K562 (cell line): ENCODE results near the gene DGAT2. TPM values are rescaled to one million over a fixed set of nuclear protein-coding genes. Genes with fewer than 3 reads are reported as not detected.

Experiments
- ARID4B ChIP-seq: sonication (generic); formaldehyde crosslinking; IDR thresholded peaks from 2 replicates; pipeline ENCODE4 v1.8.0; 2022; ENCODE audit warnings: mild to moderate bottlenecking, missing genetic modification reagents
- ARNT ChIP-seq, 2 experiments: fragments of 450-650 bp; IDR thresholded peaks; 2 replicates each; pipeline ENCODE4 v1.6.1; 2016; ENCODE audit warnings: mild to moderate bottlenecking in 1 of 2
- BRD9 ChIP-seq: fragments of 450-650 bp; IDR thresholded peaks from 2 replicates; pipeline ENCODE4 v1.6.1; 2018; ENCODE audit warnings: low read depth; ENCODE audit not compliant: partially characterized antibody
- CBFA2T2 ChIP-seq: fragments of 450-650 bp; conservative IDR thresholded peaks from 2 replicates; pipeline ENCODE4 v1.6.1; 2017; ENCODE audit warnings: mild to moderate bottlenecking
- GATAD2A ChIP-seq: fragments of 450-650 bp; IDR thresholded peaks from 2 replicates; pipeline ENCODE4 v1.6.1; 2017
- HCFC1 ChIP-seq: IDR thresholded peaks from 2 replicates; pipeline ENCODE4 v1.6.1; 2012; ENCODE audit warnings: low read depth, low read length, improper control_type of control experiment
- JUNB ChIP-seq: fragments of 450-650 bp; formaldehyde crosslinking; conservative IDR thresholded peaks from 2 replicates; pipeline ENCODE4 v1.4.0; 2020; ENCODE audit warnings: mild to moderate bottlenecking
- KLF13 ChIP-seq: fragments of 450-650 bp; IDR thresholded peaks from 2 replicates; pipeline ENCODE4 v1.6.1; 2016; ENCODE audit warnings: missing genetic modification characterization, low read depth, mild to moderate bottlenecking, missing compliant biosample characterization, moderate library complexity, borderline replicate concordance
- MAFG ChIP-seq: fragments of 450-650 bp; conservative IDR thresholded peaks from 2 replicates; pipeline ENCODE4 v1.6.1; 2016; ENCODE audit warnings: missing genetic modification characterization, missing compliant biosample characterization
- NELFE ChIP-seq: IDR thresholded peaks from 2 replicates; pipeline ENCODE4 v1.6.1; 2011; ENCODE audit warnings: mild to moderate bottlenecking; ENCODE audit not compliant: insufficient read depth, insufficient read length
- NRF1 ChIP-seq, 2 experiments: fragments of 450-650 bp; IDR thresholded peaks in 1 of 2; conservative IDR thresholded peaks in 1 of 2; 2 replicates each; pipeline ENCODE4 v1.6.1; 2014; ENCODE audit warnings: mild to moderate bottlenecking in 2 of 2
- POLR2AphosphoS2 ChIP-seq: IDR thresholded peaks from 2 replicates; pipeline ENCODE4 v1.6.1; 2012; ENCODE audit warnings: low read length, improper control_type of control experiment
- RNF2 ChIP-seq: sonication (generic); IDR thresholded peaks from 2 replicates; pipeline ENCODE4 v1.6.1; 2016
- TCF7 ChIP-seq: sonication (generic); IDR thresholded peaks from 2 replicates; pipeline ENCODE4 v1.6.1; 2016; ENCODE audit warnings: antibody characterized with exemption, borderline replicate concordance
- ZEB2 ChIP-seq: fragments of 450-650 bp; IDR thresholded peaks from 2 replicates; pipeline ENCODE4 v1.6.1; 2016
- ZFP30 ChIP-seq: fragments of 250-450 bp; sonication (Bioruptor Pico); IDR thresholded peaks from 2 replicates; pipeline ENCODE4 v1.8.0; 2022; ENCODE audit warnings: moderate library complexity, mild to moderate bottlenecking, inconsistent platforms, borderline replicate concordance
- ZHX1 ChIP-seq: fragments of 150-350 bp; conservative IDR thresholded peaks from 2 replicates; pipeline ENCODE4 v1.6.1; 2014; ENCODE audit warnings: low read length
- ZNF140 ChIP-seq: fragments of 250-450 bp; sonication (Bioruptor Pico); IDR thresholded peaks from 2 replicates; pipeline ENCODE4 v1.8.0; 2021; ENCODE audit warnings: moderate library complexity, mild to moderate bottlenecking, inconsistent platforms
- ZNF766 ChIP-seq: fragments of 200-800 bp; sonication (Bioruptor generic); conservative IDR thresholded peaks from 2 replicates; pipeline ENCODE4 v1.6.1; 2016; ENCODE audit warnings: missing genetic modification characterization, missing compliant biosample characterization
- polyA plus RNA-seq, 8 experiments: library from polyadenylated mRNA; depleted of rRNA in 4 of 8; stranded (reverse) in 5 of 8; unstranded in 3 of 8; fragments of >200 nt; fragmentation: Nextera tagmentation in 2 of 8; fragmentation: Illumina TruSeq in 1 of 8; extraction: Ambion mirVana in 2 of 8; extraction: Trizol in 1 of 8; gene quantifications; 2 replicates each; pipeline versions ENCODE4 v1.2.1 to v1.2.3, GENCODE V29; 2011 to 2014; ENCODE audit warnings: inconsistent platforms in 1 of 8, missing spikeins in 1 of 8
- total RNA-seq, 7 experiments: library from RNA; depleted of rRNA in 6 of 7; stranded (reverse); fragments of >200 nt in 6 of 7; fragmentation: Illumina TruSeq in 2 of 7; extraction: Trizol in 2 of 7; gene quantifications; 2 replicates each; pipeline versions ENCODE4 v1.2.1 to v1.2.3, GENCODE V29; 2011 to 2021; ENCODE audit warnings: low replicate concordance in 1 of 7
- TF ChIP-seq, protein P1 (sequence below): sonication (generic); formaldehyde crosslinking; IDR thresholded peaks from 2 replicates; pipeline ENCODE4 v1.8.0; 2022; ENCODE audit warnings: mild to moderate bottlenecking, missing genetic modification reagents
- TF ChIP-seq, protein P2 (sequence below), 3 experiments: fragments of 200-800 bp in 1 of 3; sonication (Bioruptor generic) in 1 of 3; sonication (generic) in 1 of 3; formaldehyde crosslinking in 1 of 3; IDR thresholded peaks; 2 replicates each; pipeline versions ENCODE4 v1.6.1 to v1.8.0; 2016 to 2022; ENCODE audit warnings: mild to moderate bottlenecking in 2 of 3, missing compliant biosample characterization in 2 of 3, missing genetic modification characterization in 2 of 3, missing genetic modification reagents in 1 of 3

Gene DGAT2
- total and polyA plus RNA-seq, 9 of the 15 experiments (the other 6 are each of a cell fraction or from before 2014, with no cell fraction given) = 0.68 to 2.8 (median 1.8) TPM

- TF ChIP-seq ZNF766 (no peak; the same call in 1 of the 2 replicates), KLF13 (no peak; the same call in 1 of the 2 replicates), NELFE (no peak), ZNF140 (CRISPR knock-in tag) (no peak), CBFA2T2 (peak; percentile 96), BRD9 (no peak), HCFC1 (peak; percentile 87), MAFG (no peak), NRF1 (conservative IDR thresholded peaks at IDR 0.05 in 1 of 2, IDR thresholded peaks at IDR 0.05 in 1 of 2) (peak; percentile 71 to 74), RNF2 (no peak), ARID4B (CRISPR knock-in tag) (peak; percentile 75), ZFP30 (CRISPR knock-in tag) (no peak), POLR2AphosphoS2 (no peak), TCF7 (no peak), ARNT (IDR thresholded peaks at IDR 0.05) (0 out of 4 replicates have a peak, but pooled peaks of 1 of the 2 experiments have one; percentile 60), ZHX1 (no peak), GATAD2A (no peak), JUNB (CRISPR knock-in tag) (no peak), ZEB2 (no peak)
- TF ChIP-seq, protein P1, sequence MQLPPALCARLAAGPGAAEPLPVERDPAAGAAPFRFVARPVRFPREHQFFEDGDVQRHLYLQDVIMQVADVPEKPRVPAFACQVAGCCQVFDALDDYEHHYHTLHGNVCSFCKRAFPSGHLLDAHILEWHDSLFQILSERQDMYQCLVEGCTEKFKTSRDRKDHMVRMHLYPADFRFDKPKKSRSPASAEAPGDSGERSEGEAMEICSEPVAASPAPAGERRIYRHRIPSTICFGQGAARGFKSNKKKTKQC (CRISPR knock-in tag) = no peak
- TF ChIP-seq, protein P2, sequence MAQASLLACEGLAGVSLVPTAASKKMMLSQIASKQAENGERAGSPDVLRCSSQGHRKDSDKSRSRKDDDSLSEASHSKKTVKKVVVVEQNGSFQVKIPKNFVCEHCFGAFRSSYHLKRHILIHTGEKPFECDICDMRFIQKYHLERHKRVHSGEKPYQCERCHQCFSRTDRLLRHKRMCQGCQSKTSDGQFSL (CRISPR knock-in tag; IDR thresholded peaks at IDR 0.05) = peak; percentile 65; the same call in 1 of the 2 replicates
- TF ChIP-seq, protein P2 (tag; IDR thresholded peaks at IDR 0.05) = no peak
These were observed 46.2 kb downstream of the DGAT2 start, which contains the start of gene UVRAG (continued) for GRCh38 chr11:75814677-75815344.
